DMS 273 (cell line): ENCODE results near the gene MRM3.
"Not testable (repeated sequence)": the region's sequence is repeated elsewhere in the genome, so short reads cannot be mapped to it uniquely, and the experiment has no call there.

Source experiments
- DNase-seq: peaks from one replicate; lab custom pipeline; 2025; ENCODE audit not compliant: unreplicated experiment; lab: John Stamatoyannopoulos, UW

MRM3 gene

DNA sequence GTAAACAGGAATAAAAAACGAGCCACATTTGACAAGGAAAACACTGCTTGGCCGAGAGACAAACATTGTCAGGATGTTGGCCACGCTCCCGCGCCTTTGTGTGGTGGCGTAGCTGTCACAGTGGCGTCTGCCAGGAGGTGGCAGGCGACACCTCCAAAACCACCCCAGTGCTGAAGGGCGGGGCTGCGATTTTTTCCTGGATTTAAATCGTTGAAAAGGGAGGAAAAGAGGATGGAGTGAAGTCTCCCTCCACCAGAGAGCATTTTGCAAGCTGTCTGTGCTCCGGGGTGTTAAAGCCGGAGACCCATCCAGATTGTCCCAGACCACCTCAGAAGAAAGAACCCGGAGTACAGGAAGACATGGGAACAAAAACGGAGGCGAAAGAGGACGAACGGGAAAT lies 12.7 kb downstream of the MRM3 start:
- peak; percentile 85 for DNase-seq

DNA sequence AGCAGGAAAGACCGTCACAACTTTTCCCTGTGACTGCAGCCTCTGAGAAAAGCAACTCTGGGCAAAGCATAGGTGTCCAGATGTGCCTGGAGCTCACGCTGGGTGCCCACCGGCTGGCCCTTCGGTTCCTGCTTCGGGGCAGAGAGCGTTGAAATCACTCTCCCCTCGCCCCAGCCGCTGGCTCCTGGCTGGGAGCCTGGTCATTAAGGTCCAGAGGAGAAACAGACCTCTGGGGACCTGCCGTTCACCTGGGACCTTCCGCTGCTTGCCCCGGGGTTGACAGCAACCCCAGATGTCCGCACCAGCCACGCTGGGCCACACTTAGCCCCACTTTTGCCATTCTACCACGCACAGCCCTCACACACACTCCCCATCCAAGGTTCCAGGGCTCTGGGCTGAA lies 13.1 kb downstream of the MRM3 start:
- DNase-seq: peak; percentile 64

DNA sequence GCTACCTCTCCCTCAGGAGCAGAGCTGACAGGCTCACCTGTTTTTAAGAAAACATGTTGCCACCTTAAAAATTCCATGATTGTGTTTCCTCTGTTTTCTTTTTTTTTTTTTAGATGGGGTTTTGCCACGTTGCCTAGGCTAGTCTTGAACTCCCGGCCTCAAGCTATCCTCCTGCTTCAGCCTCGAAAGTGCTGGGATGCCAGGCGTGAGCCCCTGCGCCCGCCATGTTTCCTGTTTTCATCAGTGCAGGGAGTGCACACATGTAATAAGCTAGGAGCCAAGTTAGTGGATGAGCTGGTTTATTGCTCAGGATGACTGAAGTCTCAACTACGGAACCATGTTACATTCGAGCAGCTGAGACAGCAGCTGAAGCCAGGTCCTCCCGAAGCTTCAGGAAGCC lies 13.6 kb downstream of the MRM3 start:
- no peak for DNase-seq

DNA sequence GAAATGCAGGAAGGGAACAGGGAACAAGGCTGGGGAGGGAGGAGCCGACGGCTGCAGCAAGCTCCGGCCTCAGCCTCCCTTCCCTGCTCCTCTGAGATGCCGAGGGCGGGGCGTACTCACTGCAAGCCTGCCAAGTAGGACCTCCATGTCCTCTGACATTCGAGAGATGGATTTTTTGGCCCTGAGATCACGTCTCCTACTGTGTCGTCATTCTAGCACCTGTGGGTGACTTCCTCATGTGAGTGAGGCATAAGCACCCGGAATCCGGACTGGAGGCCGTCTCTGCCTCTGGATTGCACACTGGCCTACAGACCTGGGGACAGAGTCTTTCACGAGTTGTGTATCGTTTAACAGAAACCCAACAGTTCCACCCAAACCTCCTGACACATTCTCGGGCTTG lies 14.5 kb downstream of the MRM3 start:
- DNase-seq: no peak

DNA sequence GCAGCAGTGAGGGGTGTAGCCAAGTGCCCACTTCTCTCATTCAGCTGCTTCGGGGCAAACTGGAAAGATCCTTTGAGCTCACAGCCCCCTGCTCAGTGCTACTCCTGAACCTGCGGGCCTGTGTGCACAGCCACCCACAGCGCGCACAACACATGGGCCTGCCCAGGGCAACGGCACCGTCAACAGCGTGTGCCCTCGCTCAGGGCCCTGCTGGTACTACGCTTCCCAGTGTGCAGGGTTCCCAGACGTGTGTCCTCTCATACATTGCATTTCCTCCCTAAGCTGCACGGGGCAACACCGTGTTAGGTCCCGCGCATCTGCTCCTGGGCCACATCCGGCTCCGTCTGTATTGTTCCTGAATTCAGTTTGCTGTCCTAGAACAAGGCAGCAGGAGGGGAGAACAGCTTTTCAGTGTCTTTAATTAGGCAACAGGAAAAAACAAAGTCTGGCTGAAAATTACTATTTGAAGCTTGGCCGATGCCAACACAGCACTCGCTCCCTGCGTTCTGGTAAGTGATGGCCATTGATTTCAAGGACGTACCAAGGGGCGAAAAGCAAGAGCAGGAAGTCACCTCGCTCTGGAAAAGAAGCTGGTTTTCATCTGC lies 15.2 kb downstream of the MRM3 start:
- DNase-seq: no peak

DNA sequence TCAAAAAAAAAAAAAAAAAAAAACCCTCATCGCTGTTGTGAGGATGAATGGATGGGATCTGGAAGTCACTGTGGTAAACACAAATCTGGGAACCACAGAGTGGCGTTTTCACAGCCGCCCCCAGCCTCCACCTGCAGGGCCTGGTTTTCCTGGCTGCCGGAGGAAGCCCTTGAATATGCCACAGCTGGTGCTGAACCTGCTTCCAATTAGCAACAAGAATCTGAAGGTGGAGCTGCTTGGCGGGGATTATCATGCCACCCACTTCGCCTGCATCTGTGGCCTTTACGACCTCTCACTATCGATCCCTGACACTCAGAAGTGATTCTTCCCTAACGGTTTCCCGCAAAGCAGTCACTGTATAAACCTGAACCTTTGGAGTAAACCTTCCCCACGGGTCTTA lies 16.1 kb downstream of the MRM3 start:
- DNase-seq: peak; percentile 43

DNA sequence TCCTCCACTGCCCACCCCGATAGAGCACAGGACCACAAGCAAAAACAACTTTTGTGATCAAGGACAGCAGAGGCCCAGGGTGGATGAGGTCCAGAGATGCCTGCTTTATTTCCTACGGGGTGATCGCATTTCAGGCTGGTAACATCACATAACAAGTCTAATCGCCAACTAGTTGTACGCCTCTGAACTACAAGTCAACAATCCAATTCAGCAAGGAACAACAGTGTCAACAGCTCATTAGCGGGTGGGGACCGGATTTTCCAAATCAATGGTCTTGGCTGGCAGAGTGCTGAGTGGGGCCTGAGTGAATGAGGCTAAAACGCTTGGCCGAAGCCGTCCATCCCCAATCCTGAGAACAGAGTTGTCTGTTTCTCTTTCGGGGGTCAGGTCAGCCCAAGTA lies 17.1 kb downstream of the MRM3 start:
- DNase-seq: no peak

DNA sequence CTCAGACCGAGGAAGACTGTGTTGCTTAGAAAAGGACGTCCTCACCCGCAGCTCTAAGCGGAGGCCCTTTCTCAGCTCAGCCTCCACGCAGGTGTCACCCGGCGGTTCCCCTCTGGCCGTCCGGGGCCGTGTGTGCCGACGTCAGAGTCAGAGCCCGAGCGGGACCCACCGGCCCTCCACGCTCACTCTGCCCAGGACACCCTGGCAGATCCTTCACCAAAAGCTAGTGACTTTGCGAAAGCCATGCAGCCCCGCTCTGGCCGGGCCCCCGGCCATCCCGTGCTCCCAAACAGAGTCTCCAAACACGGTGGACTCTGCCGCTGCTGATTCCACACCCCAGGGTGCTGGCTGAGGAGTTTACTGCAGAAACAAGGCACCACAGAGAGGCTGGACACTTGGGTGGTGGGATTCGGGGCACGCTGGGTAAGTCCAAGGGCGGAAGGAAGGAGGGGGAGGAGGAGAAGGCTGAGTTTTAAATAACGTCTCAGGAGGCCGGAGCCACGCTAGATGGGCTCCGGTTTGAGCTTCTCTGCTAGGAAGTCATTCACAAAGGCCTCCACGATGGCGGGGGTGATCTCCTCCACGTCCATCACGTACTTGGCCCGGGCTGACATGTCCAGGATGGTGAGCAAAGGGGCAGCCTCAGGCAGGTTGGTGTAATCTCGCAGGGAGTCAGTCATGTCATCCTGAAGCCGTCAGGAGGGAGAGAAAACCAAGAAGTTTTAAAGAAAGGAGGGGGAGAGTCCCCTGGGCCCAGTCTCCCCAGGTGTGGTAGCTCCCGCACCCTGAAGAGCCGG lies 18.5 kb downstream of the MRM3 start:
- DNase-seq: no peak

DNA sequence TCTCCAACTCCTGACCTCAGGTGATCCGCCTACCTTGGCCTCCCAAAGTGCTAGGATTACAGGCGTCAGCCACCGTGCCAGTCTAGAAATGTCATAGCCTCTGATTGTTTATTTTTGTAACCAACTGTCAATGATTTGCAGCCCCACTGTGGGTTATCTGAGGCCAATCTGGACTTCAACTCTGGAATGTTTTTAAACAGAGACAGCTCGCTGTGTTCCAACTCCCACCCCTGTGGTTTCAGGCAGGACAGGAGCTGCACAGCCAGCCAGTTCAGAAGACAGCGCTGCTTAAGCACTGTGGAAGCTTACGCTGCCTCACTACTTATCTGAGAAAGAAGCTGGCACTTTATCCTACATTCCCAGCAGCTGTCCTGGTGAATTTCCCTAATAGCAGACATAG lies 19.5 kb downstream of the MRM3 start:
- no peak for DNase-seq

DNA sequence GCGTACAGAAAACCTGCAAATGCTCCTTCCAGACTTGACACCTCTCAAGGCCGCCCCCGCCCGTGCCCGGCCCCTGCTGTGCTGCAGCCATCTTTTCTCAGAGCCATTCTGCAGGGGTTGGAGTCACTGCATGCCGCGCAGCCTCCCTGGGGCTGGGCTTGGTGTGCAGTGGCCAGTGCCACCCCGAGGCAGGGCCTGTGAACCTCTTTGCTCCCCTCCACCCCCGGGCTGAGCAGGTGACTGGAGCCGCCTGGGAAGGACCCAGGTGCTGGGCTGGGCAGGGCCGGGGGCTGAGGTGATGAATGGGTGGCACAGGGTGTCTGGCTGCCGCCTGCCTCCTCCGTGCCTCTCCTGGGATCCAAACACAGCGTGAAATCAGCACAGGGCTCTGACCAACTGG lies 20.3 kb downstream of the MRM3 start:
- no peak for DNase-seq

DNA sequence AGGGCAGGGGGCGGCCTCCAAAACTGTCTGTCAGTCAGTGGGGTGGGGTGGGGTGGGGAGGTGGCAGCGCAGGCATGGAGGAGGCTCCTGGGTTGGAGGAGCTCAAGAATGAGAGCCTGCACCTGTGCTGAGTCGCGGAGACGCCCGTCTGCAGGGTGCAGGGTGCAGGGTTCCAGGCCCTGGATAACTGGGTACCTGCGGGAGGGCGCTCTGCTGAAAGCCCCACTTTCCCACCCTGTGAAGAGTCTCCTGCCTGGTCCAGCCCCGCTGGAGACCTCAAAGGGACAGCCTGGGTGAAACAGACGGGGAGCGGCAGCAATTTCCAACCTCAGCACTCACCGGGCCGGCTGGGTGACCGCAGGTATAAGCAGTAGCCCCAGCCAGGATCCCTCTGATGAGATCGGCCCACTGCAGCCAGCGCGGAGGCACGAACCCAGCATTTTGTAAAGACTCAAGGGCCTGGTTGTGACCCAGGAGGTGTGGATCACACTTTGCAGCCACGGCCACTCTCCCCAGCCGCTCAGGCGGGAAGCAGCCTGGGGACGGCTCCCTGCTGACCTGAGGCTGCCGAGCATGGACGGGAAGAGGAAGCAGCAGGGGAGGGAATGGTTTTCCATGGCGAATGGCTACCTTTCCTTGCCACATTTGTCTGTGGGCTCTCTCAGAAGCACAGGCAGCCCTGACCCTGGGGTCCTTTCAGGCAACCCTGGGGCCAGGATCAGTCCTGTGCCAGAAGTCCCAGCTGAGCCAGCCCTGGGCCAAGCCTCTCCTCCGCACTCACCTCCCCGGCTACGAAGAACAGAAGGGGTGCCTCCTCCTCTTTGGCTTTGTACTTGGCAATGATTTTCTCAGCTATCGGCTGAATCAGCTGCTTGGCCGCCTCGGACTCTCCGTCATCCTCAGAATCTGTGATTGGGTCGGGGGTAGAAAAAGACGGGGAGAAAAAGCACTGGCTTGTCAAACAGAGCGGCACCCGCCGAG lies 21.0 kb downstream of the MRM3 start:
- no peak for DNase-seq

DNA sequence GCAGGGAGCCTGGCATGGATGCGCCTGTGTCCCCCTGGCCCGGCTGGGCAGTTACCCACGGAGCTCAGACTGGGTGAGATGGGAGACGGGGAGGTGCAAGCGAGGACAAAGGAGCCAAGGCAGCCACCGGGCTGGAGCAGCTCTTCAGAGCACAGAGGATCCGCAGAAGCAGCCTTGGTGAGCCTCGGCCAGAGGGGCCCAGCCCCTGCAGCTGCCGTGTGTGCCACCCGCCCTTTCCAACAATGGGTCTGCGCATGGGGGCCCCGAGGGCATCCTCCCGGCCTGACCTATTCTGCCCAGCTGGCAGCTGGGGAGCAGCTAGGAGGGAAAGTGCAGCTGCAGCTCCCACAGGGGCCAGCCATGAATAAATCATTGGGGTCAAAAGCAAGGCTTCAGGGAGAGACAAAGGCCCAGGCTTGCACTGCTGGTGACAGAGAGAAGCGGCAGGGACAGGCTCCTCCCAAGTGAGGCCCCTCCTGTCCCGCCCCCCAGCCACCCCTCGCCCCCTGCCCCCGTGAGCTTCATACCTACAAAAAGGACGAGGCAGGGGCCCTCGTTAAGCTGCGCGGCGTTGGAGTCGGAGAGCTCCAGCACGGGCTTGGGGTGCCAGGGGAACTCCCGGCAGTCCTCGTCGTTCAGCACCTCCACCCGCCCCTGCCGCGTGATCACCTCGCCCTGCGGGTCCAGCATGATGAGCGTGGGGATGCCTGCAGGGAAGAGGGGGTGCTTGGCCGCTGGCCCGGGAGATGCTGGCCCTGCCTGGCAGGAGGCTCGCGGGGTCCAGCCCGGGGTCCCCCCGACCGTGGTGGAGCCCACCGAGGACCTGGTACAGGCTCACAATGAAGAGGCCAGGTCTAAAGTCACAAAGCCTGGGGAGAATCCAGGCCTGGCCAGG lies 22.6 kb downstream of the MRM3 start:
- DNase-seq: no peak

DNA sequence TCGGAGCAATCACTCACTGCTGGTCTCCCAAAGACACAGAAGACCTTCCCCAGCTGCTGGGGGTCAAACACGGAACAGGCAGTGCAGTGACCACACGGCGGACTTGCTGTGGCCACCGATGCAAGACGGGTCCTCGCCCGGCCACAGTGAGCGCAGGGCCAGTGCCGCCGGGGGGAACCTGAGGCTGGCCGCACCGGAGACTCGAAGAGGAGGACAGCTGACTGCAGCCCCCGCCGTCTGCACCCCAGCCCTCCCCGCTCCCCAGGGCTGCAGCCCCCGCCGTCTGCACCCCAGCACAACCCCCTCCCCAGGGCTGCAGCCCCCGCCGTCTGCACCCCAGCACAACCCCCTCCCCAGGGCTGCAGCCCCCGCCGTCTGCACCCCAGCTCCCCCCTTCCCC lies 23.7 kb downstream of the MRM3 start:
- DNase-seq: not testable (repeated sequence)

DNA sequence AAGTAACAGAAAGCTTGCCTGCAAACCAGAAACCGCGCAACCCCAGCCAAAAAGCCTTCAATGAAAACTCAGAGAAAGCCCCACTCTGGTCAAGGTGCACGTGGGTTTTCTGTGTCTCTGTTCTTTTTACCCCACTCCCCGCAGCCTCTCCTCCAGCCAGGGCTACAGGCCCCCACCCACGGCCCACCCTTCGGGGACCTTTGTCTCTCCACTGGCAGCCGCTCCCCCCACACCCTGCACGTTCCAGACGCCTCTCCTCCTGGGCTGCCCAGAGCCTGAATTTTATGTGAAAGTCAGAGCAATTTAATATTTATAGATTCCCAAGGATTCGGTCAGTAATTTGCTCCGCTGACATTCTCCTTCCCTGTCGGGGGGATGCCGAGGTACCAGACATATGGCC lies 24.2 kb downstream of the MRM3 start:
- no peak for DNase-seq

DNA sequence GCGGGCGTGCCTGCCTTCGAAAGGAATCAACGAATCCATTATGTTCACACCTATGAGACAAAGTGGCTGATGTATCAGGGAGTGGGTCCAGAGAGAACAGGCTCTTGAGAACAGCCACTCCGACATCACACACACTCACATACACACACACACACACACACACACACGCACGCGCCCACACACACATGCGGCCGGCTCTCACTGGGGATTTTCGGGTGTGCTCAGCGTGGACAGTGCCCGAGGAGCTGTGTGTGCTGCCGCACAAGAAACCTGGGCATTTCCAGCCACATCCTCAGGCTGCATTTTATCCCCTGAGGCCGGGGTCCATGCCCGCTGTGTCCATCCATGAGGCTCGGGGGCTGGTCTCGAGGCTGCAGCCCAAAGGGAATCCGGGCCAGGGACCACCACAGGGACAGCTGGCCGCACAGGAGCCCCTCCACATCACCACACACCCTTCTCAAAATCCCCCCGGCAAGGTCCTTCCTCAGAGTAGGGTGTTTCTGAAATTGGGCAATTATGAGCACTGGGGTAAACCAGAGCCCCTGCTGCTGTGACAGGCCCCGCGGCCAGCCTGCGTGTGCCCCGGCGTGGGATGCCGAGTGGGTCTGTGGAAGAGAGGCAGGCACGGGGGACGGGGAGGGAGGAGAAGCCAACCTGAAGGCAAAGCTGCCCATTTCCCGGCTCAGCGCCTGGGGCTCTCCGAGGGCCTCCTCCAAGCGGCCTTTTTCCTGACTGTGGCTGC lies 24.8 kb downstream of the MRM3 start:
- DNase-seq: no peak

DNA sequence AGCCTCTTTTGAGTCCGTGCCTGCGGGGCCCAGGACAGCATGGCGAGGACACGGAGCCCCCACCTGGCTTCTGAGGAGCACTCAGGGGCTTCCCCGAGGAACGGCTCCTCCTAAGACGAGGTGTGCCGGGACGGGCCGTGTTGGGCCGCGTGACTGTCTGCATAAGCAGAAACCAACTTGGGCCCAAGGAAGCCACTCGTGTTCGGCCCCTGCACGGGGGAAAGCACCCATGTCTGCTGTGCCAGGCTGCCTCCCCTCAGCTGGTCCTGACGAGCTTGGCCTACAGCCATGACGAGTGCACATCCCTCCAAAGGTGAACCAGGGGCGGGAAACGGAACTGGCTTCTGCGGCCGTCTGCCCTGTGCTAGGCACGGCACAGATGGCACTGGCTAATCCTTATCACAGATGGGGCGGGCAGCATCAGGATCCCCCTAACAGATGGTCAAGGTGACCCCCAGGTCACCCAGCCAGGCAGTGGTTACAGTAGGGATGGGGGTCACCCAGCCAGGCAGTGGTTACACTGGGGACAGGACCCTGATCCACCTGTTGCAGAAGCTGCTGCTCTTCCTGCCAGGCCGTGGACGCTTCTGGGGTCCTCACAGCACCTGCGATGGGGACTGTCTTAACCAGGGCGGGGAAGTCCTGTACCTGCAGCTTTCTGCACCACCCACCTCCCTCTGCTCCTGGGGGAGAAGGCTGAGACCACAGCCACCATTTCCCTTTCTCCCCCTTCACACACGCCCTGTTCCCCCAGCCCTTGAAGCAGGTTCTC lies 25.6 kb downstream of the MRM3 start:
- DNase-seq: peak; percentile 39

DNA sequence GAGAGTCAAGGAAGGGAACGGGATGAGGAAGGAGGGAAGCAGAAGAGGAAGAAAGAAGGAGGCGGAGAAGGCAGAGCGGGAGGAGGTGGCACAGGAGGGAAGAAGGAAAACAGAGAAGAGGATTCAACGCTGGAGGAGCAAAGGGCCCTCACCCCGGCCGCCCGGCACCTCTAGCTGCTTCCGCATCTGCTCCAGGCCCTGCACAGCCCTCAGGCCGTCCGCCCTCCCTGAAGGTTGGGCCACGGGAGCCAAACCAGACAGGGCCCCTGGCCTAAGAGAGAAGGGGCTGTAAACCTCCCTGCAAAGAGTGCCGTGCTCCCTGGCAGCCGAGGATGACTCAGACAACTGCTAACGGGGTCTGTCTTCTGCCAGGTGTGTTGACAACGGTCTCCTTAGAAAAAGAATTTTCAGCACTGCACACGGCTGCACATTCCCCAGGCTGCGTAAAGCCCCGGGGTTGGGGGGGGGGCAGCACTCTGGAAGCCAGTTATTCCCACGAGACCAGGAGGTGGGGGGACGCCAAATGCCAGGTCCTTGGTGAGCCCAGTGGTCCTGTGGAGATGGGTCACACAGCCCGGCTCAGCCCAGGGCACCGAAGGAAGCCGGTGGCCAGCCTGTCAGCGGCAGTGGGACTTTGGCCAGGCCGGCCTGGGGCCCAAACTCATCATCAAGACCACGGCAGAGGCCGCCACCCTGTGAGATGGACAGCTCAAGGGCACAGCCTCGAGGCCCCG lies 29.1 kb downstream of the MRM3 start:
- no peak for DNase-seq

DNA sequence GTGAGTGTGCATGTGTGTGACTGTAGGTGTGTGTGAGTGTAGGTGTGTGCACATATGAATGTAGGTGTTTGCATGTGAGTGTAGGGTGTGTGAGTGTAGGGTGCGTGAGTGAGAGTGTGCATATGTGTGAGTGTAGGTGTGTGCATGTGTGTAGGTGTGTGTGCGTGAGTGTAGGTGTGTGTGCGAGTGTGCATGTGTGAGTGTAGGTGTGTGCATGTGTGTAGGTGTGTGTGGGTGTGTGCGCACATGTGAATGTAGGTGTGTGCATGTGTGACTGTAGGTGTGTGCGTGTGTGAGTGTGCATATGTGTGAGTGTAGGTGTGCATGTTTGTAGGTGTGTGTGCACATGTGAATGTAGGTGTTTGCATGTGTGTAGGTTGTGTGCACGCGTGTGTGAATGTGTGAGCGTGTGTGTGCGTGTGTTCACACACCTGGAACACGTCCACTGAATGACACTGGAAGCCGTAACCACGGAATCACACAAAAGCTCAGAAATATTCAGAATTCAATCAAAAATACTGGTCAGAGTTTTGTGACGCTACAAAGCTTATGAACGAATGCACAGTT lies 30.6 kb downstream of the MRM3 start:
- DNase-seq: no peak
